Inflammatory macrophage treated with lipopolysaccharide for 1 hour (primary cell): ENCODE data around the gene MTARC1.

ENCODE experiments used
- DNase-seq, 2 donors: peaks; one replicate each; pipeline ENCODE4 v3.0.0-alpha.2; 2020 to 2022

MTARC1 gene

DNA sequence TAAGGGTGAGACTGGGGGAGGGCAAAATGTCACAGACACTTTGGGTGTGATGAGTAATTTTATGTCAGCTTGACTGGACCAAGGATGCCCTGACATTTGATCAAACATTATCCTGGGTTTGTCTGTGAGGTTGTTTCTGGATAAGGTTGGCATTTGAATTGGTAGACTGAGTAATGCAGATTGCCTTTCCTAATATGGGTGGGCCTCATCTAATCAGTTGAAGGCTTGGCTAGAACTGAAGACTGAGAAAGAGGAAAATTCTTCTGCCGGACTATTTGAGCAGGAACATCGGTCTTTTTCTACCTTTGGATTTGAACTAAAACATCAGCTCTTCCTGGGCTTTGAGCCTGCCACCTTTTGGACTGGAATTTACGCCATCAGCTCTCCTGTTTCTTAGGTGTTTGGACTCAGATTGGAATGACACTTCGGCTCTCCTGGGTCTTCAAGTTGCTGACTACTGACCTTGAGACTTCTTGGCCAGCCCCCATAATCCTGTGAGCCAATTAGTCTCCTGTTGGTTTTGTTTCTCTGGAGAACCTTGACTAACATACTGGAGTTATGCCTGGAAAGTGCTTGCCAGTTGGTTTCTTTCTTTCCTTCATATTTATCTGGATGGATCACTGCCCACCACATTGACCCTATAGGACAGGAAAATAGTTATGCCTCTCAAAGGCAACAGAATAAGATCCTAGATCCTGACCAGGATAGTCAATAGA, 47.6 kb downstream of the MTARC1 start:
- DNase-seq = no peak
